Loucy (cell line): ENCODE measurements around the gene SCAMP2.

Experiments used
- CTCF ChIP-seq: fragments of 200-600 bp; sonication (generic); conservative IDR thresholded peaks from 2 replicates; pipeline ENCODE4 v1.5.1; 2014; ENCODE audit warnings: mild to moderate bottlenecking, antibody characterized with exemption, low read length
- EZH2phosphoT487 ChIP-seq: fragments of 200-600 bp; IDR thresholded peaks from 2 replicates; pipeline ENCODE4 v1.6.1; 2018; ENCODE audit warnings: antibody characterized with exemption, mild to moderate bottlenecking, moderate library complexity, borderline replicate concordance

GRCh38 chr15:74882528-74882927 is 9.4 kb upstream of the SCAMP2 start:
- TF ChIP-seq CTCF (no peak), EZH2phosphoT487 (no peak)
